ENCODE data around the gene PLK1.
"Not testable (repeated sequence)": the region's sequence is repeated elsewhere in the genome, so short reads cannot be mapped to it uniquely, and the experiment has no call there.

Gene PLK1

DNA sequence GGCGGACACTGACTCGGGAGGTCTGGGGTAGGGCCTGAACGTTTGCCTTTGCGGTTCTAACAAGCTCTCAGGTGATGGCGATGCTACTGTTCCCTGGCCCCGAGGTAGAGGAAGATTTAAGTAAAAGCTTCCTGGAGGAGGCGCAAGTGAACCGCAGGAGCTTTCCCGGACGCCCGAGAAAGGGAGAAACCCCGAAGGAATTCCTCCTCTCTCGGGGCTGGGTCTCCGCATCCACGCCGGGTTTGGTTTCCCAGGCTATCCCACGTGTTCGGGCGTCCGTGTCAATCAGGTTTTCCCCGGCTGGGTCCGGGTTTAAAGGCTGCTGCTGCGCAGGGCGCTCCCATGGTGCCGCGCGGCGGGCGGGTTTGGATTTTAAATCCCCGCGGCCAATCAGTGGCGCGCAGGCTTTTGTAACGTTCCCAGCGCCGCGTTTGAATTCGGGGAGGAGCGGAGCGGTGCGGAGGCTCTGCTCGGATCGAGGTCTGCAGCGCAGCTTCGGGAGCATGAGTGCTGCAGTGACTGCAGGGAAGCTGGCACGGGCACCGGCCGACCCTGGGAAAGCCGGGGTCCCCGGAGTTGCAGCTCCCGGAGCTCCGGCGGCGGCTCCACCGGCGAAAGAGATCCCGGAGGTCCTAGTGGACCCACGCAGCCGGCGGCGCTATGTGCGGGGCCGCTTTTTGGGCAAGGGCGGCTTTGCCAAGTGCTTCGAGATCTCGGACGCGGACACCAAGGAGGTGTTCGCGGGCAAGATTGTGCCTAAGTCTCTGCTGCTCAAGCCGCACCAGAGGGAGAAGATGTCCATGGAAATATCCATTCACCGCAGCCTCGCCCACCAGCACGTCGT is at the start of gene PLK1:
Gene PLK1 (plus strand): TSS at position 460 of the 844 bp plus-strand sequence. CDS start 44 bp downstream, at position 504.
- peak; percentile 91 for DNase-seq

DNA sequence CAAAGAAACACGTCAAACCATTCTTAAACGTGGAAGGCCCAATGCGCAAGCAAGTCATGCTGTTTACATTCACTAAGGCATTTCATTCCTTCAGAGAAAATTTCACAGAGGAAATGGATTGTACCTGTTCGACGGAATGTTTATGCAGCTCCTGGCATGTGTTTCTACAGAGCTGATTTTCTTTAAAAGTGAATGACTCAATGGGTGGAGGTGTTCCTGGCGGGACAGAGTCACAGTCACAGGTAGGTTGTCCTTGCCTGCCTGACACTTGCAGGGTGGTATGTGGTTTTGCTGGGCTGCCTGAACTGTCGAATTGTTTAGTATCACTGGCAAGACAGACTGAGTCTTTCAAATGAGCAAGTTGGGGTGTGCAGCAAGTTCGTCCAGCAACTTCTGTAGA is 49.2 kb upstream of the PLK1 start:
- DNase-seq: no peak

DNA sequence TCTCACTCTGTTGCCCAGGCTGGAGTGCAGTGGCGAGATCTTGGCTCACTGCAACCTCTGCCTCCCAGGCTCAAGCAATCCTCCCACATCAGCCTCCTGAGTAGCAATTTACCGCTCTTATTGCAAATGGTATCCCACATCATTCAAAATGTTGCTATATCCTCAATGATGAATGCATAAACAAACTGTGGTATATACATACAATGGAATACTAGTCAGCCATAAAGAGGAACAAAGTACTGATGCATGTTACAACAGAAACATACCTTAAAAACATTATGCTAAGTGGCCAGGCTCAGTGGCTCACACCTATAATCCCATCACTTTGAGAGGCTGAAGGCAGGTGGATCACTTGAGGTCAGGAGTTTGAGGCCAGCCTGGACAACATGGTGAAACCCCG is 46.8 kb upstream of the PLK1 start:
- not testable (repeated sequence) for DNase-seq

DNA sequence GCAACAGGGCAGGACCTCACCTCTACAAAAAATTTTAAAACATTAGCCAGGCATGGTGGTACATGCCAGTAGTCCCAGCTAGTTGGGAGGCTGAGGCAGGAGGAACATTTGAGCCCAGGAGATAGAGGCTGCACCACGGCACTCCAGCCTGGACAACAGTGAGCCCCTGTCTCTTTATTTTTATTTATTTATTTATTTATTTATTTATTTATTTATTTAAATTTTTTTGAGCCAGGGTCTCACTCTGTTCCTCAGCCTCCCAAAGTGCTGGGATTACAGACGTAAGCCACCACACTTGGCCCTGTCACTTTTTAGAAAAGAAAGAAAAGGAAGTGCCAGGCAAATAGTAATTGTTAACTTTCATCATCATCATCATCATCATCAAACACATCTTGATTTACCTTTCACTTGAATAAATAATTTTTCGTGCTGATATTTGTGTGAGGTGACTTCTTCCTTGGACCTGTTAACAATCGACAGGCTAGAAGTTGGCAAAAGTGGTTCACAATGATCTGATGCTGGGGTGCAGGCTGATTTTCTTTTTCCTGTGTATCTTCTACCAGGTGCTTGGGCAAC is 44.1 kb upstream of the PLK1 start:
- DNase-seq: no peak

DNA sequence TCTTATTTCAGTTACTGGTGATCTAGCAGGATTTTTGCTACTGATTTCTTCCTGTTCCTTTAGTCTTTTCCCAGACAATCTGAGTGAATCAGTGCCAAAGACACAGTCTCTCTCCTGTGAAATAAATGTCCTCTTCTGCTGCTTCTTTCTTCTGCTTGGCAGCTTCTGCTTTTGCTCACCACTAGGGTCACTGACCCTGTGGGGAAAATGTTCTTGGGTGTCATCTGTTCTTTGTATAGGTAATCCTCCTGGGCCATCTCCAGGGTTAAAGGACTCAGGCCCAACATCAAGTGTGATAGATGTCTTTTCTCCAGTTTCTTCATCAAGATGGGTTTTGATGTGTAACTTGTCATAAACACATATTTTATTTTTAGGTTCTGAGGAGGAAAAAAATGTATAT is 42.7 kb upstream of the PLK1 start:
- no peak for DNase-seq

DNA sequence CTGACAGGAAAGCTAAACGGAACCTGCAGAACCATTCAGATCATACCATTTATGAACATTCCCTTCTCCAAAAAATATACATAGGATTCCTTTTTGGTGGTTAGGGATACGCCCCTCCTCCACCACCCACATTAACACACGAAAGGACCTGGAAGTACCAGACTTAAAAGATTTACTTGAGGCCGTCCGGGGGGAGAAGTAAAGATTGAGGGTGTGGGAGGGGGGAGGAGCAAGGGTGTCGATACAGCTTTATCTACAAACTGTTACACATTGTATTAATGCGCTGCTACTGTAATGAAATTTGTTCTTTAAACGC is 38.1 kb upstream of the PLK1 start:
- peak; percentile 17 for DNase-seq

DNA sequence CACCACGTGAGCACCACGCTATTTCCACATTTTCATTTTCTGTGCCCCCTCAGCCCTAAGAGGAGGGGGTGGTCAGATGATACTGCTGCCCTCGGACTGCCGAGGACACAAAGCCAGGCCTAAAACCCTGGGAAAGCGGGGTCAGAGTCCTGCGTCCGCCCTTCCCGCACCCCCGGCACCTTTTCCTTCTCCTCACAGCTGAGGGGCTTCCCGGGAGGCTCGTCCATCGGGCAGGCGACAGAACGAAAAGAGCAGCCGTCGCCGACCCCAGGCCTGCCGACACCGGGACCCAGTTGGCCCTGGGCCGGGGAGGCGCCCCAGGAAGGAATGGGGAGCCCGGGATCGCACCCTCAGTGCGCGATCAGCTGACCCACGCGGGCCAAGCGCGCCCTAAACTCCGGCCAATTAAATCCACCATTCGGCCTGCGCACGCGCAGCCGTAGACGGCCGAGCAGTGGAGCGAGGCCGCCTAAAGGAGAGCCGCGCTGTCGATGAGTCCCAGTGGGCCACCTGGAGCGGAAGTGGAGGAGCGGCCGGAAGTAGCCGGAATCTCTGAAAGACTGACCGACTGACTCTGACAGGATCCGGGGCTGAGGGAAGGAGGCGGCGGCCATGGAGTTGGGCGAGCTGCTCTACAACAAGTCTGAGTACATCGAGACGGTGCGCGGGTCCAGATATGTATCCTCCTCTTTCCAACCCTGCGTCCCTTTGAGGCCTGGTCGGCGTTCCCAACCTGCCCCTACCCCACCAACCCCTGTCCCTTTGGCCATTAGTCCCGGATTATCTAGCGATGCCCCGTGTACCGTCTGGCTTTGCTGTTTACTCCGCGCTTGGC is 37.5 kb upstream of the PLK1 start, which contains the start of the genes DCTN5 and PALB2:
Gene DCTN5 (plus strand): TSS at position 536 of the 835 bp plus-strand sequence. CDS start 77 bp downstream, at position 613.
Gene PALB2 (minus strand): TSS at position 380 of the 835 bp plus-strand sequence. CDS start 153 bp downstream, at position 227.
- DNase-seq: peak; percentile 97

DNA sequence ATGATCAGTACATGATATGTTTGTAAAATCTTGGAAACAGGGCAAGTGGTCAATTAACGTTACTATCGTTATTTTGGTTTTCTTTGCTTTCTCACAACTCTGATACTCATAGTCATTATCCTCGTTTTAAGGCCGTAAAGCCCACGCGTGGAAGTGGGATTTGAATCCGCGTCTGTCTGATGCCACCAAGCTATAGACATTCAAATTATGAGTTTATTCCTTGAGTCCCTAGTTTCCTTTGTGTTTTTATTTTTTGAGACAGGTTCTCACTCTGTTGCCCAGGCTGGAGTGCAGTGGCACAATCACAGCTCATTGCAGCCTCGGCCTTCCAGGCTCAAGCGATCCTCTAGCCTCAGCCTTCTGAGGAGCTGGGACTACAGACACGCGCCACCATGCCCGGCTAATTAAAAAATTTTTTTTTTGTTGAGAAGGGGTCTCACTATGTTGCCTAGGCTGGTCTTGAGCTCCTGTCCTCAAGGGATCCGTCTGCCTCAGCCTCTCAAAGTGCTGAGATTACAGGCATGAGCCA is 36.4 kb upstream of the PLK1 start:
- DNase-seq: no peak

DNA sequence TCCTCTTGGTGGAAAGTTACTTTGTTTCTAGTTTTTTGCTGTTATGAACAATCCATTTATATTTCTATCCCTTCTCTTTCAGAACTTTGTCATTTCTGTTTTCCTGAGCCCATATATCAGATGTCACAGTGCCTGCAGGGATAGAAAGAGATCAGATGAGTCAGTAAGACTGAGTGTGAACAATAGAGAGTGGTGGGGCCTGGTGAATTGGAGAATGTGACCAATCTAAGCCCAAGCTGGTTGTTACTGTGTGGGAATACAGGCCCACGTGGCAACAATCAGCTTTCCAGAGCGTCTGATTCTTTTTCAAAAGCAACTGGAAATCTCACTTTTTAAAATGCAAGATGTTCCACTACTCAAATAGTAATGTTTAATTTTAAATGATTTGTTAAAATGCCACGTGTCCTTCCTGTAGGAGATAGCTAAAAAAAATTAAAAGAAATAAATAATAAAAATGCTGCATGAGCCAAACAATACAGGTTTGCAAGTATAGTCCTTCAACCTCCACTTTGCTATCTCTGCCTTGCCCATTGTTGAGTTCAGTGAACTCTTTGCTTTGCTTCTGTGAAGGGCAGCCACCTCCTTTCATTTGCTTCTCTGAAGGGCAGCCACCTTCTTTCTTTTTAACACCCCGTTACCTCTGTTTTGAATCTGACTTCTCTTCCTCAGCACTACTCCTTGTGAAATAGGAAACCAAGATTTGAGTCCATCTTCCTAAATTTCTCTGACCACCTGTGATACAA is 27.8 kb upstream of the PLK1 start:
- DNase-seq: no peak

DNA sequence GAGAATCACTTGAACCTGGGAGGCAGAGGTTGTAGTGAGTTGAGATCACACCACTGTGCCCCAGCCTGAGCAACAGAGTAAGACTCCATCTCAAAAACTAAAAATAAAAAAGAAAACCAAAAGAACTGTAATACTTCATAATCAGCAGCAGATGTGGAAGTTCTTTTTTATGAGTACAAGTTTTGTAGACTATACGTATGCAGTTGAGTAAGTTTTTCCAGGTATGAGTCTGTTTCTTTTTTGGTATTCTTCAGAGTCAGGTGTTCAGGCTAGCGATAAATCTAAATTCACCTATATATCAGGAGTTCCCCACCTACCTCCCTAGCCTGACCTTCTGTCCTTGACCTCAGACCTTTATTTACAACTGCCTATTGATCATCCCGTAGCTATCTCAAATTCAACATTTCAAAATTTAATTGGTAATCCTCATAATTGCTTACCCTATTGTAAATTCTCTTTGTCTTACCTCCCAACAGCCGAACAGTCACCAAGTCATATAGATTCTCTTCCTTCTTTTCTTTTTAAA is 26.7 kb upstream of the PLK1 start:
- DNase-seq: no peak

DNA sequence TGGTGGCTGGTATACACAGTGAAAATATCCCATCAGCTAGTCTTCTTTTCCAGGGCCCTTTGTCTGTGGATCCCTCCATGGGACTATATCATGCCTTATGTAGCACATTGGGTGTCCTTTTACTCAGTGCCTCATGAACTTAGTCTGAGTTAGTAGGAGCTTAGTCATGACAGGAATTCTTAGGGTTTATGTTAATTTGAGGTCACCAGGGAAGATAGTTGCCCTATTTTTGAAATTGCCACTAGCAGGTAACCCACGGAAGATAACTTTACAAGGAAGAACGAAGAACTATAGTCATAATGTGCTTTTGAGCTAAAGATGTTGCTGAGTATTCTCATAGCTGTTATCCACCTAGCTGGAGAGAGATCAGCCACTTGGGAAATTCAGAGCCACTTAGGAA is 14.8 kb upstream of the PLK1 start:
- no peak for DNase-seq

DNA sequence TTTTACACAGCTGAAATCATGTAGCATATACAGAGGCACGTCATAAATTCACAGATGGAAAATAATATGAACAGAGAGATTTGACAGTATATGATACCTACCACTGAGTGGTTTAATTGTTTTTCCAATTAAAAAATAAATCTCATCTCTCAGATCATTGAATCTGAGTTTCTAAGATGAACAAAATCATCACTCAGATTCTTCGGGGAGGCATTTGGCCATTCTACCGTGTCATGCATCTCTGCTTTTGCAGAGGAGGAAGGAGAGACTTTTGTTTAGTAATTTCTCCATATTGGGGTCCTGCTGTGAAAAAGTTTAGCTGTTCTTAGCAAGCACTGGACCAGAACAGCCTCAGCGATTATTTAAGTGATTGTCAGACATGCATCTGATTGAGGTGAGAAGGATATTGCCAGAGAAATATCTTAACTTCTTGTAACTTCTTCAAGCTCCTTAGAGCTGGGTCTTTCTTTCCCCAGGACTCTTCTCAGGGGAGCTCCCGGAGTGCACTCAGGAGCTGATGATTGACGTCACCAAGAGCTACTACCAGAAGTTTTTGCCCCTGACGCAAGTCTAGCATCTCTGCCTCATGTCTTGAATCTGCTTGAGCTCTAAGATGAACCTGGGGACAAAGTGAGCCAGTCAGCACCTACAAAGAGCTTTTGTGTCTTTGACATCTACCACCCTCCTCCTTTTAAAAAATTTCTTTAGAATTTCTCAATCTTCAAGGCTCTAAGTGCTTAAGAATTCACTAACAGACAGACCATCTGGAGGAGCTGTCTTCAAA is 11.9 kb upstream of the PLK1 start:
- no peak for DNase-seq

DNA sequence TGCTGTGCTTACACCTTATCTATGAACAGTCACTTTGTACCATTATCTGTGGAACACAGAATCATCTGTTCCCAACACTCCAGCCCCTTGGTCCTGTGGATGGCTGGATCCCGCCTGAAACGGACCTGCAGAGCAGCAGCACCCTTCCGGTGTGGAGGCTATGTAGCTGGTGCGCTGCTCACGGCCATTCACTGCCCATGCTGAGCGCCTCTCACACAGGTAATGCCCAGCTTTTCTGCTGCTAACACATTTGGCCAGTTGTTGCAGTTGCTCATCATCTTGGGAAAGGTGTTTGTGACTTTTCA is 11.4 kb upstream of the PLK1 start:
- DNase-seq: no peak

DNA sequence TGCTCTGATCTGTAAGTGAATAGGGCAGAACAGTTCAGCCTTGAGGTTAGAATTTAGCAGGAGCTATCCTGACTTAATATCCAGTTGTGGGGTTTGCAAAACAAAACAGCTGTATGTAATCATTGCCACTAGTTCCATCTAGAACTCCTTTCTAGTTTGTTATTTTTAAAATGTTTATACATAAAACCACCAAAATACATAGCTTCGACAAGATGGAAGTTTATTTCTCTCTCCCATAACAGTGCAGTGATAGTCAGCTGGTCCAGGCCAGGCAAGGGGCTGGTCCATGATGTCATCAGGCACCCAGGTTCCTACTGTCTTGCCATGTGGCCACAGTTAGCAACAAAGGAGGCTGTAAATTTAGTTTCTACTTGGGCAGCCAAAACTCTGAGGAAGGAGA is 10.5 kb upstream of the PLK1 start:
- DNase-seq: no peak

DNA sequence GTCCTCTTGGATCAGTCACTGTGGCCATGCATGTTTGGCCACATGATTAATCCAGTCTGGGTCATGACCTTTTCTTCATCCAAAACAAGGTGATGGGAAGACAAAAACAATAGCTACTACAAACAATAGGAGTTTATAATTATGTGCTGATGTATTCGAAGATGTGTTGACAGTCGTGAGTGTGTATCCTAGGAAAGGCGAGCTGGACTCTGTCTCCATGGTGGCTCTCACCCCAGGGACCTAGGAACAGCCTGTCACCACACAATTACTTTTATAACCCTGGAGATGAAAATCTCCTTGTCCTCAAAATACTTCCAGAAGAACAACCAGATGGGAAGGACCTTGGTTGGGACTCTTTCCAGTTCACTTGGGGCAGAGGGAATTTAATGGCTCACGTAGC is 9.8 kb upstream of the PLK1 start:
- no peak for DNase-seq

DNA sequence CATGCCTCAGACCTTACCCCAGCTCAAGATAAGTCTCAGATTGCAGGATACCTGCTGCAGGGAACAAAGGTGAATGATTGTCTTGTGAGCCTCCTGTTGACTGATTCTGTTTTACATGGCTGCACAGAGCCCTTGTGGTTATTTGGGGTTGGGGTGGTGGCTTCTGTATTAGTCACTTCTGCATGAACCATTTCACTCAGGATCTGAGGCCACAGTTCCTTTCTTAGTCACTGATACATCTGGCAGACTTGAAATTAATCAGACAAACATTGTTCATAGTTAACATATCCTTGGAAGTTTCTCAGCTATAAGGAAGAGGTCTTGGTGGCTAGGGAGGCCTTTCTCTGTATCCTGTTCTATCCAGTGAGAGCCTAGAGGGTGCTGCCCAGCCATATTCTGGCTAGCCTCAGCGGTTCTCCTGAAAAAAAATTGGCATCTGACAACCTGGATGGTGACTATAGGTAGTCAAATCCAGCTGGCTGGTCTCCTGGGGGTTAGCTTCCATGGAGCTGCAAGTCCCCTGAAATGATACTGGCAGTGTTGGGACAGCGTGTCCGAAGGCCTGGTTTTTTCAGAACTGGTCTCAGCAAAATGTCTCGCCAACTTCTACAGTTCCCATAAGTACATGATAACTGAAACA is 8.4 kb upstream of the PLK1 start:
- DNase-seq: no peak

DNA sequence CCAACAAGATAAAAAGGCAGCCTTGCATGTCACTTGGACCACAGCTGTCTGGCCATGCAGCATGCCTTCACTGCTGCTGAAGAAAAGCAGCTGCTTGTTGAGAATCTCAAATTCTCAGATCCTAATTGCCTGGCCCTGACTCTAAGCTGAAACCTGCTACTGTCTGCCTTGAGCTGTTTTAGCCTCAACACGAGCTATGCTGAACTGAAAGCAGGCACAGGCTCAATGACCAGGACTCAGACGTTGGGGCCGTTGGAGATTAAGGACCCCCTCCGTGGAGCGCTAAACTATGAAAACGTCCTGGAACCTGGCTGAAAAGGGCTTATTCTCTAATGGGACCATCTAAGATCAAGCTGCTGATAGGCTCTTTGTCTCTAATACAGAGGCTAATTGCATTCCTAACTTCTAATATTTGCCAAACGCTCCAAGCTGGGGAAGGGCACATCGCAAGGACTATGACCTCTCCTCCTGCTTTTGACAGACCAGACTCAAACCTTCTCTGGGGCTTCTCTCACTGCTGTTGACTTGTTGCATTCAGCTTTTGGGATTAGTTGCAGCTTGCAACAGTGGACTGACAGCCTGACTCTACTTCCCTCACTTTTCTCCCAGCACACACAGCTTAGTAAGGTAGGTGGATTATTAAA is 4.6 kb upstream of the PLK1 start:
- no peak for DNase-seq

DNA sequence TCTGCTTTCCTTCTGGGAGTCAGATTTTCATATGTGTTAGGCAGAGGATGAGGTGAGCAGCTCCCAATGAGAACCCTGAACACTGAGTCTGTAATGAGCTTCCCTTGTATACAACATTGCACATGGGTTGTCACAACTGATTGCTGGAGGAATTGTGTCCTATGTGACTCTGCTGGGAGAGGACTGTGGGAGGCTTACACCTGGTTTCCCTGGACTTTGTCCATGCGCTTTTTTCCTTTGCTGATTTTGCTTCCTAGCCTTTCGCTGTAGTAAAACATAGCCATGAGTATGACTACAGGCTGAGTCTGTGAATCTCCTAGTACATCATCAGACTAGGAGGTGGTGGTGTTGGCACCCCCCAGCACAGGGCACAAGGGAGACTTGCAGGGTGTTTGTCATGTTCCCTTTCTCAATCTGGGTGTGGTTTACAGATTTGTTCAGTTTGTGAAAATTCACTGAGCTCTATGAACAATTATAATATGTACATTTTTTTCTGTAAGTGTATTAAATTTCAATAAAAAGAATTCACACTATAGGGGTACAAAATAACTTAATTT is 1.7 kb upstream of the PLK1 start:
- no peak for DNase-seq

DNA sequence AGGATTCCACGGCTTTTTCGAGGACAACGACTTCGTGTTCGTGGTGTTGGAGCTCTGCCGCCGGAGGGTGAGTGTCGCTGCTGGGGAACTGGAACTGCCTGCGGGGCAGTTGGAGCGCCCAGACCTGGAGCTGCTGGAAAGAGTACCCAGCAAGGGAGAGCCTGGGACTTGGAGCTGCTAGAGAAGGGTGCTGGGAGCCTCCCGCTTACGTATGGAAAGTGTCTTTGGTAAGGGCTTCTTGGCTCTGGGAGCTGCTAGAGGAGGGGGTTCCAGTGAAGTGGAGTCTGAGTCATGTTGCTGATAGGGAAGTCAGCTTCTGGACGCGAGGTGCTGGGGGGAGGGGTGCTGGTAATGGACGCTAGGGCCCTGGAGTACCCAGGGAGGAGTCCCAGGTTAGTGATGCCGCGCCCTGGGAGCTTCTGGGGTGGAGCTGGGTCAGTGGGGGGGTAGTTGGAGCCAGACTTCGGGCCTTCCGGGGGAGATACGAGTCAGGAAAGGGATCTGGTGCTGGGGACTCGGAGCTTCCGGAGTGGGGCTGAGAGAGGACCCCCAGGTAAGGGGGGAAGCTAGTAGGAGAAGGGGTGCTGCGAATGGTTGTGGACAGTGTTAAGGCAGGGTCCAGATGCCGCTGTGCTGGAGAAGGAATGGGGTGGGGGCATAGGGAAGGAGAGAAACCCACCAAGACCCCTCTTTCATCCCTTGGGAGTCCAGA is 741 bp downstream of the PLK1 start:
- peak; percentile 35 for DNase-seq

DNA sequence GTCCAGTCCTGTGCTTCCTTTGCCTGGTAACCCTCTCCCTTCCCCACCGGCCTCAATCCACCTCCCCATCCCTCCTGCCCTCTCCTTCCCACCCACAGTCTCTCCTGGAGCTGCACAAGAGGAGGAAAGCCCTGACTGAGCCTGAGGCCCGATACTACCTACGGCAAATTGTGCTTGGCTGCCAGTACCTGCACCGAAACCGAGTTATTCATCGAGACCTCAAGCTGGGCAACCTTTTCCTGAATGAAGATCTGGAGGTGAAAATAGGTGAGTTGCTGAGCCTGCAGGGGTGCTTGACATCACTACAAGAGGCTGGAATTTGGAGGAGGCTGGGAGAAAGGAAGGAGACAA is 1.3 kb downstream of the PLK1 start:
- no peak for DNase-seq

All from femur (tissue), 1 donor.